Pulmonary artery endothelial cell (primary cell): ENCODE data around the gene FOLR3. TPM values are rescaled to one million over a fixed set of nuclear protein-coding genes. Genes with fewer than 3 reads are reported as not detected.
"Not testable (repeated sequence)": the region's sequence is repeated elsewhere in the genome, so short reads cannot be mapped to it uniquely, and the experiment has no call there.

ENCODE experiments used
- DNase-seq: peaks from one replicate; pipeline ENCODE4 v3.0.0-alpha.2; 2011; ENCODE audit warnings: low read depth, low spot score
- total RNA-seq: library from RNA; depleted of rRNA; stranded (reverse); fragments of >200 nt; gene quantifications from 2 replicates; pipeline ENCODE4 v1.2.3, GENCODE V29; 2014

The FOLR3 gene
- total RNA-seq, 1 donor from 2014 or later: not detected

DNA sequence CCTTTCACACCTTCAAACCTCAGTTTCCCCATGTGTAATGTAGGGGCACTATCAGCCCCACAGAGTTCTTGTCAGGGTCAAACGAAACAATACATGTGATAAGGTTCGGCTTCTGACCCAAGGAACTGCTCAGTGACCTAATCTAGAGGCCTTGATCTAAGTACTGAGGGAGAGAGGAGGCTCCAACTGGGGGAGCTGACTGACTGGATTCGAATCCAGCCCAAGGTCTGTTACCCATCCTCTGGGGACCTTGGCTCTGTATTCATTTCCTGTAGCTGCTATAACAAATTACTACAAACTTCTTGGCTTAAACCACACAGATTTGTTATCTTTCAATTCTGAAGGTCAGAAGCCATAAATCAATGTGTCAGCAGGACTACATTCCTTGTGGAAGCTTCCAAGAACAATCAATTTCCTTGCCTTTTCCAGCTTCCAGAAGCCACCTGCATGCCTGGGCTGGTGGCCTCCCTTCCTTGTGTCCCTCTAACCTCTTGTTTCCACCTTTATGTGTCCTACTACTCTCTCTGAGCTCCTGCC, 12.3 kb upstream of the FOLR3 start:
- no peak for DNase-seq

DNA sequence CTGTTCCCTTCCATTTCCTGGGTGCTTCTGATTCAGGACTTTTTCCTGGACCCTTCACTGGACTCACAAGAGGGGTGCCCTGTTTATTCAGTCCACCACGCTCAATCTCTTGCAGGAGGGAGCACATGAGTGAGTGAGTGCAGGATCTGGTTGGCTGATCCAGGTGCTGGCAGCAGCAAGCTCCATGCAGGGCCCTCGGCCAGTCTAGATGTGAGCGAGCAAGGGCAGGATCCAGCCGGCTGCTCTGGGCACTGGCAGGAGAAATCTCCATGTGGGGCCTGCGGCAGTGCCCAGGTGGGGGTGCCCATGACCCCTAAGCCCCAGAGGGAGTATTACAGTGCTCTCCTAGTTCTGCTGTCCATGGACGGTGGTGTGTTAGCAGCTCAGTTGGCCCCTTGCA, 11.5 kb upstream of the FOLR3 start:
- DNase-seq: no peak

DNA sequence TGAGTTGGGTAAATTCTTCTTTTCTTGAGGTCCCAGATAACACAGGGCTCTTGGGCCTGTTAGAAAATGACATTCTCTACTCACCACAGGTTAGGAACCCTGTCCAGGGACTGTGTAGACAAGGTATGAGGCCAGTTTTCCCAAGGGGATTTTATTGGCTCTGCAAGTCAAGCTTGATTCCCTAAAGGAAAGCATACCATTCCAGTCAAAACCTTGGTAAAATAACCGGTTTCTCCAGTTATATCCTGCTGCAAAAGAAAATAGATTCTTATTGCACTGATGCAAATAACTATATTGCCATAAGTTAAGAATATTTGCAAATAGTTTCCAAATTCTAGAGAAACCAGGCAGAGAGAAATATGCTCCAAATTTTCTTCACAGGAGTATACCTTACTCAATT, 9.6 kb upstream of the FOLR3 start:
- DNase-seq: no peak

DNA sequence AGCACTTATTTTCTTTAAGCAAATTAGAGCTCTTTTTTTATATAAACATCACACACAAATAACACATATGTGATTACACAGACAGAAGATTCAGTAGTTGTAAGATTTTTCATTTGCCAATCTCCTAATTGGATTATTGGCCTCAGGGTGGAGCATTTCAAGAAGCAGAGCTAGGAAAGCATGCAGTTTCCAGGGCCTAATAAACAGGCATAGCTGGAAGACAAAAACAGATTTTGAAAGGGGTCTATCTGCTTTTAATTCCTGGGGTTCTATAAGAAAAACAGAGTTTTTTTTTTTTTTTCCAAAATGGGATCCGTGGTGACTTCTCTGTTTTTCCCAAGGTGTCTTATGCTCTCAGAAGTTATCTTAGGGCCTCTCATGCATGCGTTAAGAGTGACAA, 7.6 kb upstream of the FOLR3 start:
- no peak for DNase-seq

DNA sequence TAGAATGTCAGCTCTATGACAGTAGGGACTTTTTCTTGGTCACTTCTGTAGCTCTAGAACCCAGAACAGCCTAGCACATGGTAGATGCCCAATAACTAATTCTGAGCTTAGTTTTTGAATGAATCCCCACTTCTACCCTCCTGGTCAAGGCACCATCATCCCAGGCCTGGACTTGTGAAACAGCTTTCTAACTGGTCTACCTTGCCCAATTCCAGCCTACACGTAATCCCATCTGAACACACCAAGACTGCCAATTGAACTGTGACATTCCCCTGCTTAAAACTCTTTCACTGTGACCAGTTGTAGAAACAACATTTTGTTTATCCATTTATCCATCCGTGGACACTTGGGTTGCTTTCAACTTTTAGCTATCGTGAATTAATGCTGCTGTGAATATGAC, 6.1 kb upstream of the FOLR3 start:
- no peak for DNase-seq

GRCh38 chr11:72132646-72133045, 2.9 kb upstream of the FOLR3 start:
- no peak for DNase-seq

DNA sequence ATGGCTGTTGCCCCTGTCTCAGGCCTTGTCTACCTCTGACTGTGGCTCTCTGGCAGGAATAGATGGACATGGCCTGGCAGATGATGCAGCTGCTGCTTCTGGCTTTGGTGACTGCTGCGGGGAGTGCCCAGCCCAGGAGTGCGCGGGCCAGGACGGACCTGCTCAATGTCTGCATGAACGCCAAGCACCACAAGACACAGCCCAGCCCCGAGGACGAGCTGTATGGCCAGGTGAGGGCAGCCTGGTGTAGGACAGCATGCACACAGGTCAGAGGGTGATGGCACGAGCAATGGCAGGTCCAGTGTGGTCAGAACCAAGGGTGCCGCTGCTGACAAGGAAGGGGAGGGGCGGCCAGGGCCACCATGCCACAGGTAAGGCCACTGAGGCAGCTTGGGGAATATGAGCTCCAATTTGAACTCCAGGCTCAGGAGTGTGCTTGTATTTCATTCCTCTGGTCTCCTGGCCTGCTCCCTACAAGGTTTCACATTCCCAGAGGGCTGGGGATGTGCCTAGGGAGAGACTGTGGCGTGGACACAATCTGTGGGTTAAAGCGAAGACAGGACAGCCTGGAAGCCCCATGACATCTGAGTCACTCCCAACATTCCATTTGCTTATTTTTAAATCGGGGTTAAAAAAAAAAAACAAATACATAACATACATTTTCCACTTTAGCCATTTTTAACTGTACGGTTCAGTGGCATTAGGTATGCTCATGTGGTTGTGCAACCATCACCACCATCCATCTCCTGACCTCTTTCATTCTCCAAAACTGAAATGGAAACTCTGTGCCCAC, 562 bp downstream of the FOLR3 start:
- DNase-seq: no peak

DNA sequence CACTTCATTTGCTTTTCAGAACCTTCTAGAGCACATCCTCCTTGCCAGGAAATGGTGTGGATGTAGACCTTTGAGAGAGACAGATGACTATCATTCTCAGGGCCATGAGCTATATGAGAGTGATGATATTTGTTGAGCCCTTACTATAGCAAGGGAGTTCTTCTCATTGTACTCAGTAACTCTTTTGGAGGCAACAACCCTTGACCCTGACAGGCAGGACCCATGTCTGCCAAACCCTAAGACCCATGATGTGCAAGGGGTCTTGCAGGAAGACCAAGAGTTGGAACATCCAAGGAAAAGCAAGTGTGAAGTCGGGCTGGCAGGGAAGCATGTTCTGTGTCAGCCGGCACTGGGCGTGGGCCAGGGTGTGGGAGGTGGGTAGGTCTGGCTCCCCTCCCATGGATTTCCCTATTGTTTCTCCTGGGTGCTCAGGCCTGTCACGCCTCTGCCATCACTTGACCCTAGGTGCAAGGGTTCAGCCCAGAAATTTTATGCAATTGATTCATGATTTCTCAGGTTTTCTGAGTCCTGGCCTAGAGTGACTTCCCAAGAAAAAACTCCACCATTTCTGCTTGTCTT, 1.2 kb downstream of the FOLR3 start:
- DNase-seq: no peak

GRCh38 chr11:72138821-72139390, 3.4 kb downstream of the FOLR3 start:
- DNase-seq: no peak

DNA sequence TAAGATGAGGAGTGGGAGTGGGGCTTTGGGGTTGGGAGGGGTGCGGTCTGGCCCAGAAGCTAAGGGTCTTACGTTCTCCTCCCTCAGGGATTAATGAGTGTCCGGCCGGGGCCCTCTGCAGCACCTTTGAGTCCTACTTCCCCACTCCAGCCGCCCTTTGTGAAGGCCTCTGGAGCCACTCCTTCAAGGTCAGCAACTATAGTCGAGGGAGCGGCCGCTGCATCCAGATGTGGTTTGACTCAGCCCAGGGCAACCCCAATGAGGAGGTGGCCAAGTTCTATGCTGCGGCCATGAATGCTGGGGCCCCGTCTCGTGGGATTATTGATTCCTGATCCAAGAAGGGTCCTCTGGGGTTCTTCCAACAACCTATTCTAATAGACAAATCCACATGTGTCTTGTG, 4.0 kb downstream of the FOLR3 start:
- no peak for DNase-seq

GRCh38 chr11:72140661-72141060, 5.1 kb downstream of the FOLR3 start:
- DNase-seq: no peak

GRCh38 chr11:72141066-72141465, 5.5 kb downstream of the FOLR3 start:
- DNase-seq: no peak

GRCh38 chr11:72142086-72142485, 6.6 kb downstream of the FOLR3 start:
- not testable (repeated sequence) for DNase-seq

DNA sequence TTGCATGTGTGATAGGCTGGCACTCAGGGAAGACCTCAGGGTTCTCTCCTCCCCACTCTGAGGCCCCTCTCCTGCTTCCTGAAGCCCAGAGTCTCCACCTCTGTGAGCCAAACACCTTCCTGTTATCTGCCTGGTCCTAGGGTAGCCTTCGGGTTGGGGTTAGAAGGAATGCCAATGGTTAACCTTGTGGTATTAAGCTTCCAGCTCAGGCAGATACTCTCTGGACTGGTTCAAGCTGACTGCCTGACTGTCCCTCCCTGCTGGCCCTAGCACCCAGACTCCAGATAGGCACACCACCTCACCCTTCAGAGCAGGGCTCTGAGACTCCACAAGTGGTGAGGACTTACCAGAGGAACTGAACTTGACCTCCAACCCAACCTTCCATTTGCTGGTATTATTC, 7.0 kb downstream of the FOLR3 start:
- DNase-seq: not testable (repeated sequence)

DNA sequence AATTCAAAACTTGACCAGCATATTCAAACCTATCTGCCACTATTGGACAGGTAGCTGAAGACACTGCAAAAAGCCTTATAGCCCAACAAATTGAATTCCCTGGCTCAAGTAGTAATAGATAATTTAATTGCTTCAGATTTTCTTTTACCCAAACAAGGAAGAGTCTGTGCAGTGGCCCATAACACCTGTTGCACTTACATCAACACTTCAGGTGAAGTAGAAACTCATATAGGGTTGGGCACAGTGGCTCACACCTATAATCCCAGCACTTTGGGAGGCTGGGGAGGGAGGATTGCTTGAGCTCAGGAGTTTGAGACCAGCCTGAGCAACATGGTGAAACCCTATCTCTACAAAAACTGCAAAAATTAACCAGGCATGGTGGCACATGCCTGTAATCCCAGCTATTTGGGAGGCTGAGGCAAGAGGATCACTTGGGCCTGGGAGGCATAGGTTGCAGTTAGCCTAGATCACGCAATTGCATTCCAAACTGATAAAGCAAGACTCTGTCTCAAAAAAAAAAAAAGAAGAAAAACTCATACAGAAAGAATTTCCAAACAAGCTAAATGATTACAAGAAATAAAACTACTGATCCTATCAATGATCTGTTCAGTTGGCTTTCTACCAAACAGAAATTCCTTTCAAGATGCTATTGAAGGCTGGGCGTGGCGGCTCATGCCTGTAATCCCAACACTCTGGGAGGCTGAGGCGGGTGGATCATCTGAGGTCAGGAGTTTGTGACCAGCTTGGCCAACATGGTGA, 9.5 kb downstream of the FOLR3 start:
- DNase-seq: no peak

- no peak for DNase-seq
Measured at GRCh38 chr11:72146625-72147024, 11.1 kb downstream of the FOLR3 start.

GRCh38 chr11:72150882-72151281, 15.4 kb downstream of the FOLR3 start:
- DNase-seq: no peak

DNA sequence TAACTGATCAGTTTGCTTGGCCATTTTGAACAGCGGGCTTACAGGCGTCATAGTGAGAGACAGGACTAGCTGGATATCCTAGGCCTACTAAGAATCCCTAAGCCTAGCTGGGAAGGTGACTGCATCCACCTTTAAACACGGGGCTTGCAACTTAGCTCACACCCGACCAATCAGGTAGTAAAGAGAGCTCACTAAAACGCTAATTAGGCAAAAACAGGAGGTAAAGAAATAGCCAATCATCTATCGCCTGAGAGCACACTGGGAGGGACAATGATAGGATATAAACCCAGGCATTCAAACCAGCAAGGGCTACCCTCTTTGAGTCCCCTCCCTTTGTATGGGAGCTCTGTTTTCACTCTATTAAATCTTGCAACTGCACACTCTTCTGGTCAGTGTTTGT, 18.3 kb downstream of the FOLR3 start:
- DNase-seq: not testable (repeated sequence)

GRCh38 chr11:72154816-72155215, 19.3 kb downstream of the FOLR3 start:
- no peak for DNase-seq

DNA sequence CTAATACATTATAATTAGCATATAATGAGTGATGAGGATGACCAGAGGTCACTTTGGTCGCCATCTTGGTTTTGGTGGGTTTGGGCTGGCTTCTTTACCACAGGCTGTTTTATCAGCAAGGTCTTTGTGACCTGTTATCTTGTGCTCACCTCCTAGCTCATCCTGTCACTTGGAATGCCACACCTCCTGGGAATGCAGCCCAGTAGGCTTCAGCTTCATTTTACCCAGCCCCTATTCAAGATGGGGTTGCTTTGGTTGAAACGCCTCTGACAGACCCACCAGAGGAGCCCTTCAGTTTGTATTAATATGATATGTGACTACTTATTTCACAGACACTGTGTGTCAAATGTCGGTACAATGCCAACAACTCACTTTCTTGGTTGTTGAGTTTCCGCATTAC, 20.2 kb downstream of the FOLR3 start:
- DNase-seq: no peak

- no peak for DNase-seq
Measured at GRCh38 chr11:72157131-72157530, 21.6 kb downstream of the FOLR3 start.

GRCh38 chr11:72160319-72160718, 24.8 kb downstream of the FOLR3 start:
- no peak for DNase-seq
